Common myeloid progenitor, CD34-positive (primary cell): Measurements from ENCODE around the gene TBRG1.

Experiments
- CTCF ChIA-PET: fragments of 350-600 bp; sonication (Branson Sonifier 250); formaldehyde crosslinking; loops from one replicate; lab custom pipeline; 2021; ENCODE audit warnings: antibody characterized with exemption; lab: Charles Lee
- POLR2A ChIA-PET: fragments of 350-600 bp; sonication (Branson Sonifier 250); formaldehyde crosslinking; loops from one replicate; lab custom pipeline; 2021; ENCODE audit warnings: antibody characterized with exemption; lab: Charles Lee
- DNase-seq, 3 donors: peaks; one replicate each; pipeline versions ENCODE4 v3.0.0 to v3.0.0-alpha.2; 2013
- H3K27ac ChIP-seq, 2 experiments: 1 replicate in 1 of 2; 2 replicates in 1 of 2; pipeline ENCODE4 v1.7.0; 2013; ENCODE audit warnings: inconsistent platforms in 2 of 2, low read length in 2 of 2, mild to moderate bottlenecking in 2 of 2, low read depth in 1 of 2, moderate library complexity in 1 of 2; ENCODE audit not compliant: severe bottlenecking in 2 of 2, insufficient read depth in 1 of 2, poor library complexity in 1 of 2
- H3K27me3 ChIP-seq, 5 experiments: replicated peaks in 2 of 5; 1 replicate in 3 of 5; 2 replicates in 2 of 5; pipeline versions ENCODE4 v1.6.1 to v1.7.0; 2013; ENCODE audit warnings: low read length in 4 of 5, mild to moderate bottlenecking in 2 of 5, moderate library complexity in 2 of 5, inconsistent platforms in 1 of 5; ENCODE audit not compliant: insufficient read depth in 5 of 5, control insufficient read depth in 4 of 5
- H3K36me3 ChIP-seq, 4 experiments: 1 replicate in 2 of 4; 2 replicates in 2 of 4; pipeline versions ENCODE4 v1.6.1 to v1.7.0; 2013; ENCODE audit warnings: low read length in 3 of 4, control low read depth in 1 of 4, mild to moderate bottlenecking in 1 of 4; ENCODE audit not compliant: control insufficient read depth in 4 of 4, insufficient read depth in 4 of 4
- H3K4me1 ChIP-seq, 4 experiments: 1 replicate in 3 of 4; 2 replicates in 1 of 4; pipeline versions ENCODE4 v1.6.1 to v1.7.1; 2013; ENCODE audit warnings: low read length in 3 of 4, mild to moderate bottlenecking in 3 of 4, control low read depth in 1 of 4, inconsistent platforms in 1 of 4, moderate library complexity in 1 of 4; ENCODE audit not compliant: control insufficient read depth in 4 of 4, insufficient read depth in 4 of 4; ENCODE audit errors: control extremely low read depth in 1 of 4
- H3K4me3 ChIP-seq, 7 experiments: 1 replicate in 4 of 7; 2 replicates in 3 of 7; pipeline versions ENCODE4 v1.5.1 to v1.7.0; 2013; ENCODE audit warnings: mild to moderate bottlenecking in 7 of 7, low read length in 6 of 7, moderate library complexity in 6 of 7, inconsistent platforms in 2 of 7, low read depth in 2 of 7, control low read depth in 1 of 7; ENCODE audit not compliant: insufficient read depth in 4 of 7, control insufficient read depth in 1 of 7; ENCODE audit errors: extremely low read depth in 1 of 7
- H3K9me3 ChIP-seq, 5 experiments: 1 replicate in 4 of 5; 2 replicates in 1 of 5; pipeline versions ENCODE4 v1.6.1 to v1.7.1; 2013; ENCODE audit warnings: low read length in 4 of 5, mild to moderate bottlenecking in 2 of 5, inconsistent platforms in 1 of 5, low read depth in 1 of 5, moderate library complexity in 1 of 5; ENCODE audit not compliant: control insufficient read depth in 4 of 5, insufficient read depth in 2 of 5; ENCODE audit errors: control extremely low read depth in 1 of 5
- WGBS: methylation state at CpG from one replicate; pipeline ENCODE4 v1.1.5; 2013; ENCODE audit not compliant: insufficient coverage; 5-methylcytosine and 5-hydroxymethylcytosine counted together

Gene TBRG1

DNA sequence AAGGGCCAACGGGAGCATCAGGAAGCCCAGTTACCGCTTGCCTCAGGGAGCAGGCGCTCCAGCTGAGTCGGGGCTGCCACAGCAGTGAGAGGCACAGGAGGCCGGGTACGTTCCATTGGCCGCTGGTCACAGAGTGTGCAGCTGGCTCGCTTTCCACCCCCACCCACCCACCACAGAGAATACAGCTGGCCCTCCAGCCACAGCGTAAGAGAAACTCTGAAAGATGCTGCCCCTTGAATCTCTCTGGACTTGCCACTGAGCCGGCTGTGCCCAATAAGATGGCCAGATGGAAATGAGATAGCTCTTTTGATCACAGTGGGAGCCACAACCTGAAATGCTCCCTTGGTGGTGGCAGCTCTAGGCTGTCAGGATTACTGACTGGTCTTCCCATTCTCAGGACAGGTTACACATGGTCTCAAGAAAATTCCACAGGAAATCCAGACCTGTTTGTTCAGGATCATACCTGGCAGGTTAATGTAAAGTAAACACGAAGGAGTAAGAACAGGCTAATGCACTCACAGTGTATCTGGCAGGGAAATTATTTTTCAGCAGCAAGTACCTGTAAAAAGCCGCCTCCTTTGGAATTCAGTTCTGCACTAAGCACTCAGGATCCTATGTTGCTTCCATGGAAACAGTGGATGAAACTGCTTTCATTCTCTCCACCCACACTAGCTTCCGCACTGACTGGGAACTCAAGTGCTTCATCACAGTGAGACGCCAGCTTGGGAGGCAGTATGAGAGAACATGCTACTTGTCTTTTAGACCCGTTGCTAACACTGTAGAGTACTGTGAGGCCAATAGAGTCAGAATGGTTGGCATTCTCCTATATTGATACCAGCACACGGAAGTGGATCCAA is 34.3 kb downstream of the TBRG1 start:
- Histone ChIP-seq H3K27me3 (no peaks in the 10 kb centered on the region), H3K9me3 (no peaks in the 10 kb centered on the region), H3K4me1 (no peaks in the 10 kb centered on the region), H3K36me3 (peaks cover 0 to 29% (median 9%) of the 10 kb centered on the region in 4 experiments), H3K27ac (no peak overlapping the region), H3K4me3 (no peak overlapping the region)
- ChIA-PET POLR2A (interaction anchor here (0.5 kb wide), 1 partner anchor 13 kb away, joined by 3 read pairs; no protein-coding TSS in a partner anchor), CTCF (interaction anchor here (1.0 to 2.4 kb wide), 2 partner anchors 13 to 95 kb away, joined by 3 to 8 read pairs; partner anchors contain the start of gene VSIG2)
- no peak for DNase-seq
- WGBS: 98% methylated on average over 12 of the region's 16 CpGs

GRCh38 chr11:124657904-124658303 is 35.2 kb downstream of the TBRG1 start:
- Histone ChIP-seq H3K9me3 (no peaks in the 10 kb centered on the region), H3K4me1 (no peaks in the 10 kb centered on the region), H3K36me3 (peaks cover 0 to 22% (median 7%) of the 10 kb centered on the region in 4 experiments), H3K27ac (no peak overlapping the region), H3K4me3 (no peak overlapping the region), H3K27me3 (no peaks in the 10 kb centered on the region)
- POLR2A ChIA-PET: no interaction called here
- CTCF ChIA-PET: no interaction called here
- WGBS: 100% methylated on average over 1 of the region's 5 CpGs
- DNase-seq: no peak

DNA sequence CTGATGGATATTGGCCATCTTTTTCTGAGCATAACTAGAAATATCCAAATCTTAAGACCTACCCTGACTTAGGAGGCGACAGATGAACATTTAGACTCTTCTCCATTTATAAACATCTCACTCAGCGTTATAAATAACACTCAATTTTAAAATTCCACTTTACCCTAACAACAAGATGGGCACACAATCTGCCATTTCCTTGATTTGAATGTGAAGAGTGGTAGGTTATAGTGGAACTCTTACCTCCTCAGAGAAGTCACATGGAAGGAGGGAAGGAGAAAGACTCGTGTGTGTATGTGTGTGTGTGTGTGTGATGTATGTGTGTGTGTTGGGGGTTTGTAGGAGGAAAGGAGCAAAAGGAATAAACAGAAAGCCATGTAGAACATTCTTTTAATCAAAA is 35.8 kb downstream of the TBRG1 start:
- Histone ChIP-seq H3K27ac (no peak overlapping the region), H3K4me1 (no peaks in the 10 kb centered on the region), H3K9me3 (no peaks in the 10 kb centered on the region), H3K4me3 (no peak overlapping the region), H3K27me3 (no peaks in the 10 kb centered on the region), H3K36me3 (peaks cover 0 to 16% (median 5%) of the 10 kb centered on the region in 4 experiments)
- ChIA-PET POLR2A (no interaction called here), CTCF (interaction anchor here (1.0 kb wide), 1 partner anchor 18 kb away, joined by 3 read pairs; no protein-coding TSS in a partner anchor)
- DNase-seq: no peak
- WGBS: 100% methylated on average over 1 of the region's 3 CpGs

DNA sequence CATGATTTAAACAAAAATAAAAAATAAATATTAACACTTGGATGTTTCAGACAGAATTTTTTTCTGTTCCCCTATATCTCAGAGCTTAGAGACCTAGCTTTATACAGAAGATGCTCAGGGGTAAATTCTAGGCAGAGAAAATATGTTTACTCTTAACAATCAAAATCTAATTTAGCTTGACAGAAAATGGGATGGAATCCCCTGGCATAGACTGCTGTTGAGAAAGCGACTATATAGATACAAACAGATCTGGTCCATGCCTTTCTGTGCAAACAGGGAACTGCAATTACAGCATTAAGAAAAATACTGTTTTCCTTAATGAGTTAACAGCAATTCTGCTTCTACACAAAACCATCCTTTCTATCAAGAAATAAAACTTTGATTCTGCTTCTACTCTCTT is 36.3 kb downstream of the TBRG1 start:
- H3K4me3 ChIP-seq: no peak overlapping the region
- H3K9me3 ChIP-seq: no peaks in the 10 kb centered on the region
- POLR2A ChIA-PET: no interaction called here
- CTCF ChIA-PET: interaction anchor here (0.8 to 1.6 kb wide), 3 partner anchors 12 to 19 kb away, joined by 3 to 4 read pairs (median 3); no protein-coding TSS in a partner anchor
- H3K4me1 ChIP-seq: no peaks in the 10 kb centered on the region
- H3K27me3 ChIP-seq: no peaks in the 10 kb centered on the region
- 100% methylated on average over 1 of the region's 1 CpG for WGBS
- DNase-seq: no peak
- H3K36me3 ChIP-seq: peaks cover 0 to 15% (median 5%) of the 10 kb centered on the region in 4 experiments
- H3K27ac ChIP-seq: no peak overlapping the region

- DNase-seq: no peak
- Histone ChIP-seq H3K36me3 (peaks cover 3 to 22% (median 5%) of the 10 kb centered on the region in 4 experiments), H3K4me3 (no peak overlapping the region), H3K9me3 (no peaks in the 10 kb centered on the region), H3K27me3 (no peaks in the 10 kb centered on the region), H3K27ac (no peak overlapping the region), H3K4me1 (no peaks in the 10 kb centered on the region)
- CTCF ChIA-PET: interaction anchor here (0.8 to 6.1 kb wide), 7 partner anchors 17 to 176 kb away, joined by 3 to 34 read pairs (median 4); partner anchors contain the start of gene ESAM
- POLR2A ChIA-PET: no interaction called here
Observed at GRCh38 chr11:124661553-124661952, 38.9 kb downstream of the TBRG1 start.

- peaks cover 3 to 19% (median 5%) of the 10 kb centered on the region in 4 experiments for H3K36me3 ChIP-seq
- POLR2A ChIA-PET: no interaction called here
- no peak overlapping the region for H3K27ac ChIP-seq
- no peaks in the 10 kb centered on the region for H3K9me3 ChIP-seq
- 95% methylated on average over 2 of the region's 4 CpGs for WGBS
- no peak overlapping the region for H3K4me3 ChIP-seq
- no peaks in the 10 kb centered on the region for H3K4me1 ChIP-seq
- no peak for DNase-seq
- H3K27me3 ChIP-seq: no peaks in the 10 kb centered on the region
- CTCF ChIA-PET: interaction anchor here (0.8 to 6.1 kb wide), 7 partner anchors 18 to 176 kb away, joined by 3 to 34 read pairs (median 4); partner anchors contain the start of gene ESAM
Observed at GRCh38 chr11:124662106-124662505, 39.4 kb downstream of the TBRG1 start.

- H3K27me3 ChIP-seq: no peaks in the 10 kb centered on the region
- POLR2A ChIA-PET: no interaction called here
Observed at GRCh38 chr11:124663861-124664260, 41.2 kb downstream of the TBRG1 start.

More at GRCh38 chr11:124663861-124664260, 41.2 kb downstream of the TBRG1 start:
- H3K9me3 ChIP-seq: no peaks in the 10 kb centered on the region
- no peaks in the 10 kb centered on the region for H3K4me1 ChIP-seq
- no peak for DNase-seq
- no peak overlapping the region for H3K27ac ChIP-seq
- no peak overlapping the region for H3K4me3 ChIP-seq
- CTCF ChIA-PET: interaction anchor here (0.6 to 6.1 kb wide), 11 partner anchors 9 to 174 kb away, joined by 3 to 34 read pairs (median 4); partner anchors contain the start of gene ESAM
- 80% methylated on average over 1 of the region's 2 CpGs for WGBS
- peaks cover 3 to 20% (median 7%) of the 10 kb centered on the region in 4 experiments for H3K36me3 ChIP-seq
